NB4 (cell line): ENCODE results near the gene PDGFD.

Source experiments
- DNase-seq: peaks from one replicate; pipeline ENCODE4 v3.0.0; 2010; ENCODE audit warnings: low read depth
- H3K4me3 ChIP-seq: one replicate; pipeline ENCODE4 v1.5.1; 2011; ENCODE audit warnings: mild to moderate bottlenecking, low read depth, low read length, moderate library complexity
- MYC ChIP-seq: IDR thresholded peaks from 2 replicates; pipeline ENCODE4 v1.6.1; 2011; ENCODE audit warnings: low read depth, low read length
- POLR2A ChIP-seq: IDR thresholded peaks from 2 replicates; pipeline ENCODE4 v1.6.1; 2011; ENCODE audit warnings: mild to moderate bottlenecking; ENCODE audit not compliant: insufficient read length; ENCODE audit errors: extremely low read depth
- TF ChIP-seq, protein P1 (sequence below): IDR thresholded peaks from one replicate; pipeline ENCODE4 v1.5.1; 2012; ENCODE audit warnings: low read depth, low read length
- TF ChIP-seq, protein P2 (sequence below): IDR thresholded peaks from 2 replicates; pipeline ENCODE4 v1.6.1; 2011; ENCODE audit warnings: low read depth, low read length

Gene PDGFD

GRCh38 chr11:104073950-104074705 is 89.8 kb downstream of the PDGFD start:
- no peak for TF ChIP-seq POLR2A
- no peak for TF ChIP-seq MYC
- TF ChIP-seq, protein P1, sequence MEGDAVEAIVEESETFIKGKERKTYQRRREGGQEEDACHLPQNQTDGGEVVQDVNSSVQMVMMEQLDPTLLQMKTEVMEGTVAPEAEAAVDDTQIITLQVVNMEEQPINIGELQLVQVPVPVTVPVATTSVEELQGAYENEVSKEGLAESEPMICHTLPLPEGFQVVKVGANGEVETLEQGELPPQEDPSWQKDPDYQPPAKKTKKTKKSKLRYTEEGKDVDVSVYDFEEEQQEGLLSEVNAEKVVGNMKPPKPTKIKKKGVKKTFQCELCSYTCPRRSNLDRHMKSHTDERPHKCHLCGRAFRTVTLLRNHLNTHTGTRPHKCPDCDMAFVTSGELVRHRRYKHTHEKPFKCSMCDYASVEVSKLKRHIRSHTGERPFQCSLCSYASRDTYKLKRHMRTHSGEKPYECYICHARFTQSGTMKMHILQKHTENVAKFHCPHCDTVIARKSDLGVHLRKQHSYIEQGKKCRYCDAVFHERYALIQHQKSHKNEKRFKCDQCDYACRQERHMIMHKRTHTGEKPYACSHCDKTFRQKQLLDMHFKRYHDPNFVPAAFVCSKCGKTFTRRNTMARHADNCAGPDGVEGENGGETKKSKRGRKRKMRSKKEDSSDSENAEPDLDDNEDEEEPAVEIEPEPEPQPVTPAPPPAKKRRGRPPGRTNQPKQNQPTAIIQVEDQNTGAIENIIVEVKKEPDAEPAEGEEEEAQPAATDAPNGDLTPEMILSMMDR = no peak
- TF ChIP-seq, protein P2, sequence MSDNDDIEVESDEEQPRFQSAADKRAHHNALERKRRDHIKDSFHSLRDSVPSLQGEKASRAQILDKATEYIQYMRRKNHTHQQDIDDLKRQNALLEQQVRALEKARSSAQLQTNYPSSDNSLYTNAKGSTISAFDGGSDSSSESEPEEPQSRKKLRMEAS = no peak
- DNase-seq = peak; percentile 80
- no peak overlapping the region for H3K4me3 ChIP-seq

DNA sequence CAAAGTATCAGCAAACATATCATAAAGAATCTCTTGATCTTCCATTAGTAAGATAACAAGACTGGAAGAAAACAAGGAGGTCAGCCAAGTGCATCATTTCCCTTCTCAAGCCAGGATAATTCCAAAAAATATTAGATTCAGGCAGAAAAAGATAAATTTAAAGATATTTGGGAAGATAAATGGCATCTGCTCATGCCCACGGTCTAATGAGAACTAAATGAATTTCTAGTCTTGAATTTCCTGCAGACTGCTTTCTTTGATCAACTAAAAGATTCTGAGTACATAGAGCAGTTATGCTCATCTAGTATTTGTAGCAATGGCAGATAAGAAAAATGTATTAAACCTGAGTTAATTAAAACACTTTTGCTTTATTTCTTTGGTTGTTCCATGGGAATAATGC is 96.4 kb downstream of the PDGFD start:
- no peak overlapping the region for H3K4me3 ChIP-seq
- TF ChIP-seq MYC (no peak), POLR2A (no peak)
- TF ChIP-seq, protein P1 = no peak
- TF ChIP-seq, protein P2 = no peak
- no peak for DNase-seq

- TF ChIP-seq, protein P1 = no peak
- no peak for TF ChIP-seq MYC
- TF ChIP-seq, protein P2 = no peak
- no peak for TF ChIP-seq POLR2A
- no peak overlapping the region for H3K4me3 ChIP-seq
- no peak for DNase-seq
Observed at GRCh38 chr11:104064034-104064630, 99.8 kb downstream of the PDGFD start.

DNA sequence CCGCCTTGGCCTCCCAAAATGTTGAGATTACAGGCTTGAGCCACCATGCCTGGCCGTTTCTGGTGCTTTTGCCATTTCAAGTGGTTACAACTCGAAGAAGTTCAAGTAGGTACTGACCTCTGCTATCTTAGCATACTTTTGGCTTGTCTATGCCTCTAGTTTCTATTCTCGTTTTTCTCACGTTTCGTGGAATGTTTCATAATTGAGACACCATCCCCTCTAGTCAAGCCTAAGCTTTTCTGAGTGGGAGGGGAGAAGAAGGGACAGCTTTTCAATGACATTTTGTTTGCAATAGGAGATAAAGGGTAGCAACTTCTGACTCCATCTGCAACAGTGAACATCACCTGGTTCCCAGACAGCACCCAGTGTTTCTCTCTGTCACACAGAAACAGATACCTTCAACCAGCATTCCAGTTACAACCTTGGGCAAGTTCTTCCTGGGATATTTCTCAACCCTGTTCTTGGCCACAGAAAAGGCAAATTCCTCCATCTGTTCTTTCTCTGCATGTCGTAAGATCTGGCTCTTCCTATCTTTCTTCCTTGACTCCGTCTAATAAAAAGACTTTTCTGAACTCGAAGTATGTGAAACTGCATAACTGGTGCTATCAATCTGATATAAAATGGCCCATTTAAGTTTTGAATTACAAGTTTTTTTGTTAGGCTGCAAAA is 102.0 kb downstream of the PDGFD start:
- no peak for TF ChIP-seq MYC
- DNase-seq = no peak
- H3K4me3 ChIP-seq = no peak overlapping the region

- TF ChIP-seq, protein P1 = no peak
- TF ChIP-seq POLR2A (no peak), MYC (no peak)
- TF ChIP-seq, protein P2 = no peak
- no peak overlapping the region for H3K4me3 ChIP-seq
- DNase-seq = no peak
Observed at GRCh38 chr11:104060820-104061219, 103.1 kb downstream of the PDGFD start.
